ENCODE results near the gene GNG7.
"Not testable (repeated sequence)": the region's sequence is repeated elsewhere in the genome, so short reads cannot be mapped to it uniquely, and the experiment has no call there.

GNG7 gene

GRCh38 chr19:2713170-2713569 lies 10.7 kb upstream of the GNG7 start:
- not testable (repeated sequence) for DNase-seq (ENCODE audit: low read depth in 2 of 2)

GRCh38 chr19:2711875-2712205 lies 9.3 kb upstream of the GNG7 start:
- no peak for DNase-seq (ENCODE audit: low read depth in 2 of 2)

GRCh38 chr19:2711172-2711874 lies 8.8 kb upstream of the GNG7 start:
- no peak for DNase-seq (ENCODE audit: low read depth in 2 of 2)

- DNase-seq (ENCODE audit: low read depth in 2 of 2) = no peak
Measured at GRCh38 chr19:2706251-2706650, 3.8 kb upstream of the GNG7 start.

- DNase-seq (ENCODE audit: low read depth in 2 of 2) = no peak
Measured at GRCh38 chr19:2703691-2704216, 1.3 kb upstream of the GNG7 start.

- DNase-seq (ENCODE audit: low read depth in 2 of 2) = no peak
Measured at GRCh38 chr19:2703077-2703437, 563 bp upstream of the GNG7 start.

GRCh38 chr19:2701361-2702169 lies 929 bp downstream of the GNG7 start:
- DNase-seq (ENCODE audit: low read depth in 2 of 2) = no peak

GRCh38 chr19:2700660-2701360 lies 1.7 kb downstream of the GNG7 start:
- no peak for DNase-seq (ENCODE audit: low read depth in 2 of 2)

- DNase-seq (ENCODE audit: low read depth in 2 of 2) = no peak
Measured at GRCh38 chr19:2699413-2700140, 2.9 kb downstream of the GNG7 start.

GRCh38 chr19:2694196-2694595 lies 8.3 kb downstream of the GNG7 start:
- DNase-seq (ENCODE audit: low read depth in 2 of 2) = no peak

- DNase-seq (ENCODE audit: low read depth in 2 of 2) = no peak
Measured at GRCh38 chr19:2693492-2694160, 8.9 kb downstream of the GNG7 start.

- no peak for DNase-seq (ENCODE audit: low read depth in 2 of 2)
Measured at GRCh38 chr19:2691951-2692350, 10.5 kb downstream of the GNG7 start.

- no peak for DNase-seq (ENCODE audit: low read depth in 2 of 2)
Measured at GRCh38 chr19:2690856-2691255, 11.6 kb downstream of the GNG7 start.

GRCh38 chr19:2686360-2686759 lies 16.1 kb downstream of the GNG7 start:
- no peak for DNase-seq (ENCODE audit: low read depth in 2 of 2)

GRCh38 chr19:2685204-2685704 lies 17.2 kb downstream of the GNG7 start:
- no peak for DNase-seq (ENCODE audit: low read depth in 2 of 2)

- DNase-seq (ENCODE audit: low read depth in 2 of 2) = no peak
Measured at GRCh38 chr19:2683430-2684003, 19.0 kb downstream of the GNG7 start.

- DNase-seq (ENCODE audit: low read depth in 2 of 2) = no peak
Measured at GRCh38 chr19:2680808-2681207, 21.7 kb downstream of the GNG7 start.

GRCh38 chr19:2679439-2679838 lies 23.1 kb downstream of the GNG7 start:
- no peak for DNase-seq (ENCODE audit: low read depth in 2 of 2)

- not testable (repeated sequence) for DNase-seq (ENCODE audit: low read depth in 2 of 2)
Measured at GRCh38 chr19:2678948-2679347, 23.5 kb downstream of the GNG7 start.

- DNase-seq (ENCODE audit: low read depth in 2 of 2) = no peak
Measured at GRCh38 chr19:2678044-2678671, 24.3 kb downstream of the GNG7 start.

All from stimulated activated CD8-positive, alpha-beta memory T cell treated with anti-CD3 and anti-CD28 coated beads, Interleukin-15, amount 100 ng/mL, for 48 hours (primary cell).